Peyer's patch (tissue), 4 donors: ENCODE measurements around the gene ADAM23.

Experiments used
- CTCF ChIP-seq, 6 experiments: fragments of 450-650 bp in 4 of 6; fragments of 200-600 bp in 2 of 6; sonication (generic) in 1 of 6; IDR thresholded peaks; one replicate each; pipeline ENCODE4 v1.5.1; 2017 to 2019; ENCODE audit warnings: antibody characterized with exemption in 6 of 6, mild to moderate bottlenecking in 3 of 6, moderate library complexity in 1 of 6
- POLR2A ChIP-seq, 2 donors: fragments of 450-650 bp; IDR thresholded peaks; one replicate each; pipeline ENCODE4 v1.5.1; 2017; ENCODE audit warnings: antibody characterized with exemption in 2 of 2, mild to moderate bottlenecking in 2 of 2, moderate library complexity in 2 of 2

- TF ChIP-seq POLR2A (IDR thresholded peaks at IDR 0.05) (no peak), CTCF (IDR thresholded peaks at IDR 0.05) (no peak)
Observed at GRCh38 chr2:206456078-206456754, 12.9 kb downstream of the ADAM23 start.
